HG02610 (cell line): ENCODE results near the gene SERTAD2.
A peak's percentile ranks its signal among the peaks of the same experiment; 100 is the strongest.

Experiments
- ATAC-seq: cut with Tn5 transposase; IDR thresholded peaks from one replicate; pipeline ENCODE4 v1.9.1; 2021; ENCODE audit warnings: mild to moderate bottlenecking, moderate library complexity; ENCODE audit not compliant: unreplicated experiment

Gene SERTAD2

DNA sequence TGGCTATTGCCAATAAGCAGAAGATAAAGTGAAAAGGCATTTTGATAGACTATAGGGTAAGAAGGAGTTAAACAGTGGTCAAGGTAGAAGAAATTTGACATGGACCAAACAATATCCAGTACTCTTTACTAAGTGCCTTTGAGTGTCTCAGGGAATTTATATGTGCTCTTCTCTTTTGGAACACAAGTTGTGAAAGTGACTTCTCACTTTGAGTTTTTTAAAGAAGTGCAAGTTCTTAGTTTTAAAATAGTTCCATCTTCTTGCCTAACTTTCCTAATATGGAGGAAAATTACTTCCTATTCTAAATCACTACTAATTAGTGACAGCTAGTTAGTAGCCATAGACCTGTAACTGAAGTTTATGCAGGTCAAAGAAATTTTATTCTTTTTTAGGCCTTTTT, 66.2 kb downstream of the SERTAD2 start:
- ATAC-seq, result no peak

DNA sequence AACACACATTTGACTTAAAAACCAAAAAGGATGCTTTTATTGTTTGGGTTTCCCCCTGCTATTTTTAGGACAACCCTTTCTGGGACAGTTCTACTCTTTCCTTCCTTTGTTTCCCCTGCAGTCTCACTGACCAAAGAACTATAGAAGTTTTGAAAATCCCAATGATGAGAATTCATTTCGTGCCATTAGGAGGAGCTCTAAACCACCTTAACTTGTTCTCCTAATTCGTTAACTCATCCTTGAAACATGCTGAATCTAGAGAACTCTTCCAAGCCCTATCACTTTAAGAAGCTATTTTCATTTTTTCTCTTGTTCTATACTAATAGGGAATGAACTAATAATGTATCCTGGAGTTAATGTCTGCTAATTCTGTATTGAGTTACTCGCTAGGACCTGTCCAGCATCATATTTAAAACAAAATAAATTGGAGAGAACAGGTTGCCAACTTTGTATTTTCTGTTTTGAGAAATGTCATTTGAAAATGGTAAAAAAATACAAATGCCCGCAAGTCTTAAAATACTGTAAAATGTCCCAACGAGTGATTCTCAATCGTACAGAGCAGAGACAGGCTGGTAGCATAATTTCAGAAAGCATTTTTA, 66.7 kb downstream of the SERTAD2 start:
- peak; percentile 33 for ATAC-seq

DNA sequence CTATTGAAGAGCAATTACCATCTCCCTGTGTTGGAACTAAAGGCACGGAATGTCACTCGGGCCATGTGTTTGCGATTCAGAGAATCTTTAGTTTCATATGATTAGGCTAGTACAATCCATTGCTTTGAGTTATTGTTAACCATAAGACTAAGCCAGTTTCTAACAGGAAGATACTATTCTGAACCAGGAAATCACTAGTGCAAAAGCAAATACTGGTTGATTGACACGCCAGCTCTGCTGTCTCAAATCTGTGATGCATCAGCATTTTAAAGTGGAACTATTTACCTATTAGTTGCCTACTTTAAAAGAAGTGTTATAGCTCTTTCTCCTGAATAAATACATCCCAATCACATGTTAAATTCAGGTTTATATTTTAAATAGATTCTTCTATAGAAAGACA, 67.7 kb downstream of the SERTAD2 start:
- ATAC-seq, result no peak

GRCh38 chr2:64582774-64583340, 70.9 kb downstream of the SERTAD2 start:
- ATAC-seq, result peak; percentile 86

DNA sequence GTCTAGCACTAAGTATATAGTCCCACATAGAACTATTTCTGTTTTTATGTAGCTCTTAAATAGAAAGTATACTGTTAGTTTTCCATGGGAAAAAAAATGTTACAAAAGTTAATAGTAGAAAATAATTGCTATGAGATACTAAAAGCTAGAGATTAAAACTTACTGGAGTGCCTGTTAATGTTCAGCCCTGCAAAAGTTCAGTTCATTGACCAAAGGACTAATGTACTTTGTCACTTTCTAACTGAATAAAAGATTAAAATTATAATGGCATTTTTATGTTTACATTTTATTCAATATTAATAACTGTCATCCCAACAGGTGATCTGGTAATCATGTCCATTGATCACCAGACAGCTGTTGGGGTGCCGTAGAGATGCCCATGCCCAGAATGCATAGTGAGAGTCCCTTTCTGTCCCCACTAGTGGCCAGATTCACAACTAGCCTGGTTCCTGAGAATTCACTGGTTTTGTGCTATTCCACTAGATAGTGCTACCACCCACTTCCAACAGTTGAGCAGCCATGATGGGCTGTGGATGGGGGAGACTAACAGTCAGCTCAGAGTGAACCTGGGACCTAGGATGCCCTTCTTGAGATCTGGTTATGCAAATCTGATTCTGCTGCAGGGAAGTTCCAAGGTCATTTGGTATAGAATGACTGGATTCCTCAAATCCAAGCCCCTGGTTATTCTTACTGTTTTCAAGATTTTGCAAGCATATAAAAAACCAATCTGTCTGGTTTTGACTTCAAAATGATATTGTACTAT, 71.8 kb downstream of the SERTAD2 start:
- peak; percentile 38 for ATAC-seq
